NCI-H526 treated with DMSO at 0.1 percent for 48 hours (cell line): ENCODE results near the gene FAM117B.

Experiments
- DNase-seq: peaks from one replicate; lab custom pipeline; 2025; lab: John Stamatoyannopoulos, UW

The FAM117B gene

DNA sequence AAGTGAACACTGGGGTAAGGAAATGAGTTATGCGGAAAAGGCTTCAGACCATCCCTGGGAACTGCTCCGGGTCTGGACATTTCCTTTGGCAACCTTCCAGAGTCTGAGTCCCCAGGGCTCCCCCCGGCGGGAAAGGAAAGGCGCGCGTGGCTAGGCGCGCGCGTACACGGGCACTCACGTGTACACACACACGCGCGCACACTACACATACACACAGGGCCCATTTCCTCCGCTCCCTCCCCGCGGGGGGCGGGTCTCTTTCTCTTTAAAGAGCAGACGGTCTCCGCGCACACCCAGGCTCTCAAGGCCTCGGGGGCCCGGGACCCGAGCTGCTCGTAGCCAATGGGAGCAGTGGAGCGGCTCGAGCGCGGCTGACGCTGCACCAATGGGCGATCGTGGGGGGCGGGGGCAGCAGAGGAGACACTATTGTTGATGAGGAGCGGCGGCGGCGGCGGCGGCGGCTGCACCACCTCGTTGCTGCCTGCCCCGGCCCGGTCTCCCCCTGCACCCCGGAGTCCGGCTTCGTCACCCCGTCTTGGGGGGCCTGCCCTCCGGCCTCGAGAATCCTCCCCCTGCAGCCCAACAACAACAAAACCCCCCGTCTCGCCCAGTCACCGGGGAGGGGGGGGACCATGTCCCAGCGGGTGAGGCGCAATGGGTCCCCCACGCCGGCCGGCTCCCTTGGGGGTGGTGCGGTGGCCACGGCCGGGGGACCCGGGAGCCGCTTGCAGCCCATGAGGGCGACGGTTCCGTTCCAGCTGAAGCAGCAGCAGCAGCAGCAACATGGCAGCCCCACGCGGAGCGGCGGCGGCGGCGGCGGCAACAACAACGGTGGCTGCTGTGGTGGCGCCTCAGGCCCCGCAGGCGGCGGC is at the start of gene FAM117B:
TSS of gene FAM117B (plus strand) at position 414 of the 872 bp plus-strand sequence. CDS start at position 633, 219 bp downstream.
- DNase-seq = peak; percentile 96

DNA sequence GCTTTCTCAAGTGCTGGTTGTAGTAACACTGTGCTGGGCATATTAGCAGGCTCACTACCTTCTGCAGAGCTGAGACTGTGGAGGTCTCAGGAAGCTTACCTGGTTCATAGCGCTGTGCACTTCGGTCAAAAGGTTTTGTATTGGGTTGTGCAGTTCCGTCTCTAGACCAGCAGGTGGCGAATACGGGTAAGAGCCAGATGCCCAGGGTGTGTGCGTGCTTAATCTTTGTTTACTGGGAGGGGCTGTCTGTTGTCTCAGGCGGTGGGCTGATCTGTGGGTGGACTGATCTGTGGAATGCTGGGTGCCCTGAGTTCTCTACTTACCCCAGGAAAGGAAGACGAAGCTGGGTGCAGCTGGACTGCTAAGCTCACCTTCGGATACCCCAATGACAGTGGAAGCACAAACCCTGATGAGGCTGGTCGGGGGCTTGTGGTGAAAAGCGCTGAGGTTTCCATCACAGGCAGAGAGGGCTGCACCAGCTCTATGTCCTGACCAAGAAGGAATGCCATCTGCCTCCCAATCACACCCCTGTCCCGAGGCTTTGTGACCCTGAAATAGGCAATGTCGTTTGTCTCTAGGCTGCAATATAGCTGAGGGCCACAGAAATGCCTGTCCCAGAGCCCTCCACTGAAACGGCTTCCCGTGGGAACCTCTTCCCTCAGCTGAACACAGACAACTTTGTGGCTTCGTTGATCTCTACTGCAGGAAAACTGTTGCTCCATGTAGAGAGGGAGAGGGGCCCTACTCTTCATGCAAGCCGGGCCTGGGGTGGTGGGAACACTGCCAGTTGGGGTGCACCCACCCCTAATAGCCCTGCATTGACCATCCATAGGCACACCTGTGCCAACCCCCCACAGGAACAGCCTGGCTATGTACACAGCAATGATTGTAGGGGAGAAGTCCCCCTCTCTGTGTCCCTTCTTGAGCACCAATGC is 45.9 kb upstream of the FAM117B start:
- peak; percentile 90 for DNase-seq

DNA sequence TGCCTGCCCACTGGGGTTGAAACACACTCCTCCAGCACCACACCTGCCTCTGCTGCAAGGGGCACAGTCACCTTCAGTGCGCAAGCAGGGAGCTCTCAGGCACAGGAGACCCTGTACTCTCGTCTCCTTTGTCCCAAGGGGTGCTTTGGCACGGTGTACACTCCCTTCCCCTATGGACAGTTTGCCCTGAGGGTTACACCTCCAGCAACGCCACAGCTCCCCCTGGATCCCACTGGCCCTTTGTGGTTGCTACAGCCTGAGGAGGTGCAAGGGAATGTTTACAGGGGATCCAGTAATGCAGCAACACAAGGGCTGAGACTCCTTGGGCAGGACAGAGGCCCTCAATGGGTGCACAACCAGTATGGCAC is 45.2 kb upstream of the FAM117B start:
- no peak for DNase-seq

DNA sequence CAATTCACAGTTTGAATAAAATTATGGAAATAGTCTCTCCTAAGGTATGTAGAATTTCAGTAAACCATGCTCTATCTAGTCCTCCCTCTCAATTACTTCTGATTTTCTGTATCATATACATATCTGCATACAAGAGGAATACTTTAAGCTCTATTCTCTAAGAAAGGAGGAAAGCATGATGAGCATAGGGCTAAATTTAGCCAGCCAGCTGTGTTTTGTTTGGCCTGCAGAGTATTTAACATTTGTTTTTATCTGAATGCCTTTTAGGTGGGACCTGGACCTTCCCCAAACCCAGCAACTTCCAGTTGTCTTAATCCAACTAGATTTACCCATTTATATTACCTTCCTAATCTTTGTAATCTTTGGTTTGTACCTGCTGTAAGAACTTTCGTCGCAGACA is 42.2 kb upstream of the FAM117B start:
- DNase-seq = no peak

DNA sequence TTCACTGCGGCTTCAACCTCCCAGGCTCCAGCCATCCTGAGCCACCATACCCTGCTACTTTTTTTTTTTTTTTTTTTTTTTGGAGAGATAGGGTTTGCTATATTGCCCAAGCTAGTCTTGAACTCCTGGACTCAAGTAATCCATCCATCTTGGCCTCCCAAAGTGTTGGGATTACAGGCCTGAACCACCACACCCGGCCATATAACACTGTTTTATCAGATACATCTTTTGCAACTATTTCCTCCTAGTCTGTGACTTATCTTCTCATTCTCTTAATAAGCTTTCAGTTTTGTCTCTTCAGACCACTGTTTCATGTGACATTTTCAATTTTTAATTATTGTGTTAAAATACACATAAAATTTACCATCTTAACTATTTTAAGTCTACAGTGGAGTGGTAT is 35.7 kb upstream of the FAM117B start:
- DNase-seq = no peak

DNA sequence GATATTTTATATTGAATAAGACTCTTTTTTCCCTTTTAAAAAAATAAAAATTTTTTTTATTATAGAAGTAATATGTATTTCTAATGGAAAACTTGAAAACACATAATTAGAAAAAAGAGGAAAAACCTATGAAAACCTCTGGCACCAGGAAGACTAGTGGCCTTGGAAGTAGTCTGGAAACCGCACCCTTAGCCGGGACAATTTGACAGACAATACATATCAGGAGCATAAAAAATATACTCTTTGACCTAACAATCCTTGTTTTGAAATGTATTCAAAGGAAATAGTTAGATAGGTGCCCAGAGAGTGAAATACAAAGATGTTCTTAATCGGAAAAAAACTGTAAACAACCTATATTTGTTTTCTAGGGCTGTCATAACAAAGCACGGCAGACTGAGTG is 34.9 kb upstream of the FAM117B start:
- DNase-seq = no peak

DNA sequence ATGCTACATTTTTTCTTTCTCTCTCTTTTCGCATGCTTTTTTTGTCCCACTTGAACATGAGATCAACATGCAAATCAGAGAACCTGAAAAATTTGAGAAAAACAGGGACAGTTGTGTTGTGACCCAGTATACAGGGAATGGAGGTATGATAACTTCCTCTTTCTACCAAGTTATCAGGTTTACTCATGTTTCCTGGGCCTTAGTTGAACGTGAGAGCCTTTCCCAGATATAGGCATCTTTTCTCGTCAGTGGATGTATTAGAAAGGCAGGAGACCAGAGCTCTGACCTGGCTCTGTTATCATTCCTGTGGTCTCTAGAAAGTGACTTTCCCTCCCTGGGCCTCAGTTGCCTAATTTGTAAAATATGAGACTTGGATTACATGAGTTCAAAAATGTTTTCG is 30.1 kb upstream of the FAM117B start:
- DNase-seq = no peak

DNA sequence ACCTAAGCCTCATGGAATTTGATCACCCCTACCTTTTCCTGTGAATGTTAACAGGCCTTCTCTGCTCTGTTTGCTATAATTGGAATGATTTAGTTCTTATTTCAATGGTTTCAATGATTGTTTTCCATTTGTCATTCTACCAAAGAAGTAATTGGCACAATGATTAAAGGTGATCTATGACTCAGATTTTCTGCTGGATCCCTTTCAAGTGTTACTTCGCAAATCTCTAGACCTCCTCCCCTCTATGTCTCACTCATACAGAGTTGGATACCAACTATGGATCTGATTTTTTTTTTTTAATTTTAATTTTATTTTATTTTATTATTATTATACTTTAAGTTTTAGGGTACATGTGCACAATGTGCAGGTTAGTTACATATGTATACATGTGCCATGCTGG is 29.6 kb upstream of the FAM117B start:
- DNase-seq = no peak

DNA sequence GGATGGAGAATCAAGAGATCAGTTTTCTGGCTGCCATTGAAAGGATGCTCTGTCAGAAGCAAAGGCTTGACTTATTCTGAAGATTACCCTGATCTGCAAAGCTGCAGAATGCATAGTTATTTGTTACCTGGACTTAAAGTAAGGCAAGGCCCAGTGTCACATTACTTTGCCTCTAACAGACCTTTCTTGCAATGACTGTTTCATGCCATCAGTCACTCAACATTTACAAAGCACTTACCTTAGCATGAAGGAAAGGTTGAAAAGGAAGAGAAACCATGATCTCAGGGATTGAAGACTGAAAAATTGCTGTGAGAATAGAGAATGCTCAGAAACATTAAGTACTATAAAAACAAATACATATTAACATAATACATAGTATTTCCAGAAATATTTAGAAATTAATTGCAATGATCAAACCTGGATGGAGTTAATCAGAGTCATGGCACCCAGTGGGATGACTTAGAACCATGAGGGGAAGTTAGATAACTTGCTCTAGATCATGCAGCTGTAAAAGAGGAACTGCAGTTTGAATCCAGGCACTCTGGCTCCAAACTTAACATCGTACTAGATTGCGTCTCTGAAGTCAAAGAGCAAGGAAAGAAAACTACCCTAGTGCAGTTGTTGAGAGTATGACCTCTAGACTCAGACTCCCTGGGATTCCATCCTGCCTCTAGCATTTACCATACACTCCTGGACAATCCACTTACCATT is 26.5 kb upstream of the FAM117B start:
- DNase-seq = no peak

DNA sequence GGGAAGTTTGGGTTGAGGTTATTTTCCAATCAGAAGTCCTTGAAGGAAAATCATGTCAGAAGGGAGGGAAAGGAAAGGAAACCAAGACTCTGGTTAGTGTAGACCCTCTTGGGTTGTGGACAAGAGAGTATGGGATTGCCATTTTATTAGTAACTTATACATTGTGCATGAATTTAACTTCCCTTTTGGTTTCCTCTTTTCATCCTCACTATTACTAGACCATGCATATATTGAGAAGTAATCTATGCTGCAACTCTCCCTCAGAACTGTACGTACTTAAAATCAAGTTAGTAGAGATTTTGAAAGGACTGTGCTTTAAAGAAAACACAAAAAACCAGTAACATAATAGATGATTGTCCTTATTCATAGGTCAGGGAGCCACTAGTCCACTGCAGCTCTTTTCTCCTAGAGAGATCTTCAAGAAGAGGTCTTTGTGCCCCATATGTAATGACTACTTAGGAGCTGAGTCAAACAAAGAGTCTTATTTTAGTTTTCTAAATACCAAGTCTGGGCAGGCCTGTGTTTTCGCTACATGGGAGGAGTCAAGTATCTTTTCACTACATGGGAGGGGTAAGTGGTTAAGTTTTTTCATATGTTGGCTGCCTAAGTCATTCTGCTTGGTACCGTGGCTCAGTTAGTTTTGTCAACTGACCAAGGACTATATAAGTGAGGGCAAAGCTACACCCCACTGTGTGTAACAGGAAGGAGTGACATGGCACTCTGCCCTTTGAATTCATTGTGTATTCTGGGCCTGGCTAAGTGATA is 25.2 kb upstream of the FAM117B start:
- no peak for DNase-seq

DNA sequence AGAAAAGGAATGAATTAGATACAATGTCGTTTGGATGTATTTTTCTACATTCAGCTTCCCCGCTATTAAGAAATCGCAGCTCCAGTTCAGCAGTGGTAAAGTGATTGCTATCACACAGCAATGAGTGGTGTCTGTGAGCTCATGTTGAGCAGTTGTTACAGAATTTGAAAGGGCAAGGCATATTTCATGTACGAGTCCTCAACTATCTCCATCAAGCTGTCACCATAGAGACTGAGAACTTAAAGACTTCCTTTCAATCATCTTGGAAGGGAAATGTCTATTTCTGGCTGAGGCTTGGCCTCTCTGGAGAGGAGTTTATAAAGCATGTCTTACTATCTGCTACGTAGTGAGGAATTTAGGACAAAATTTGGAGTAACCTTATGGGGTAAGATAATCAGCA is 24.4 kb upstream of the FAM117B start:
- DNase-seq = no peak

DNA sequence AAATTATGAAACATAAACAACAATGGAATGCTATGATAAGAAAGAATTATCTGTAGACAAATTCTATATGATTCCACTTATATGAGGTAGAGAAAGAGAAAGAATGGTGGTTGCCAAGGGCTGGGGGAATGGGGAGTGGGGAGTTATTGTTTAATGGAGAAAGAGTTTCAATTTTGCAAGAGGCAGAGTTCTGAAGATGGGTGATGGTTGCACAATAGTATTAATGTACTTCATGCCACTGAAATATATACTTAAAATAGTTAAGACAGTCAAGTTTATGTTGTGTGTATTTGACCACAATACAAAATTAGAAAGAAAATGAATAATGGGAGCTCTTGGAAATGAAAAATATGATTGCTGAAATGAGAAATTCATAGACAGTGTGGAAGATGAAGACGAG is 22.6 kb upstream of the FAM117B start:
- DNase-seq = no peak

DNA sequence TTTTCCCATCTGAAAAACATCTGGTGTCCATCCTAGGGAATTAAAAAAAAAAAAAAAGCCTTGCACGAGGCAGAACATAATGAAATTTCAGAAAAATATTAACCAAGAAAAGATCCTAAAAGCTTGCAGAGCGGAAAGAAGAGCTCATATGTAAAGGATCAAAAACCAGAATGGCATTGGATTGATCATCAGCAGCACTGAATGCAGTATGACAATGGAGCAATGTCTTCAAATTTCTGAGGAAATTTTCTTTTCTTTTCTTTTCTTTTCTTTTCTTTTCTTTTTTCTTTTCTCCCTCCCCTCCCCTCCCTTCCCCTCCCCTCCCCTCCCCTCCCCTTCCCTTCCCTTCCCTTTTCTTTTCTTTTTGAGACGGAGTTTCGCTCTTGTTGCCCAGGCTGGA is 21.3 kb upstream of the FAM117B start:
- no peak for DNase-seq

DNA sequence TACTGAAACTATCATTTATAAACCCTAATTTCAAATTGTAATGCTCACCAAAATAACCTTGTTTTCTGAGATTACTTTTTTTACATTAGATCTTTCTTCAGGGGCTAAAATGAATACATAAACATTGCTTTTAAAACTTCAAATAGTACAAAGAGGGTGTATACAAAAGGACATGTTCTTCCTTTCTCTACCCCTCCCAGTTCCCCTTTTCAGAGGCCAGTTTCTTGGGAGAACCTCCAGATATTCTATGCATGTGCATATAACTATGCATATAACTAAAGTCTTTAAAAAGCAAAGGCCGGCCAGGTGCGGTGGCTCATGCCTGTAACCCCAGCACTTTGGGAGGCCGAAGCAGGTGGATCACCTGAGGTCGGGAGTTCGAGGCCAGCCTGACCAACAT is 10.6 kb upstream of the FAM117B start:
- no peak for DNase-seq

DNA sequence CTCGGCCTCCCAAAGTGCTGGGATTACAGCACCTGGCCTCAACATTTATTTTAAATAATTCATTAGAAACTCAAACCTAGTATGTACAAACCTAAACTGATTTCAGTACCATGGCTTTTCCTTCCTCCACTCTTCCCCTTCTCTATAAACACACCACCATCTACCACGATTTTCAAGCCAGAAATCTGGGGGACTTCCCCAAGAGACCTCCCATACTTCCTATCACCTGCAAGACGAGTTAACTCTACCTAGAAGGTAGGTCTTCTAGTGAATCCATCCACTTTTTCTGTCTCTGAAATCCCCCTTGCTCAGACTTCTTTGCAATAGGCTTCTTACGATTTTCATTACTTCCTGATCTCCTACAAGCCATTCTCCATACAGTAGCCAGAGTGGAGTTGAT is 7.7 kb upstream of the FAM117B start:
- DNase-seq = no peak

DNA sequence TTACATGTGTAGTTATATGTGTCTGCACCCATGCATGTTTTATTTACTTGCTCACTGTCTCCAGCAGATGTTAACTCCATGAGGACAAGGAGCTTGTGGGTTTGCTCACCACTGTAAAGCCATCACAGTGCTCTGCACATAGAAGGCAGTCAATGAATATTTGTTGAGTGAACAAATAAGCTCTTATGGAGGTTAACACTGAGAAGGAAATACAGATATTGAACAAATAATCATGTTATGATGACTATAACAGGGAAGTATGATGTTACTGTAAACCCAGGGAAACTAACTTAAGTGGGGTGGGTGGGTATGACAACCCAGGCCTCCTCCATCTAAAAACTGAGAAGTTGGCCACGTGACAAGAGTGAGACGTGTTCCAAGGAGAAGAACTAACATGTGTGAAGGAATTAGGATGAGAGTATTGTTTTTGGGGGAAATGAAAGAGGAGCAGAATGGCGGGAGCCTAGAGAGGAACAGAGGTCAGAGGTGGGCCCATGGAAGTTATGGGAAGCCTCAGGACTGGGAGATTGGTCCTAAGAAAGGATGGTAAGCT is 6.0 kb upstream of the FAM117B start:
- DNase-seq = no peak

DNA sequence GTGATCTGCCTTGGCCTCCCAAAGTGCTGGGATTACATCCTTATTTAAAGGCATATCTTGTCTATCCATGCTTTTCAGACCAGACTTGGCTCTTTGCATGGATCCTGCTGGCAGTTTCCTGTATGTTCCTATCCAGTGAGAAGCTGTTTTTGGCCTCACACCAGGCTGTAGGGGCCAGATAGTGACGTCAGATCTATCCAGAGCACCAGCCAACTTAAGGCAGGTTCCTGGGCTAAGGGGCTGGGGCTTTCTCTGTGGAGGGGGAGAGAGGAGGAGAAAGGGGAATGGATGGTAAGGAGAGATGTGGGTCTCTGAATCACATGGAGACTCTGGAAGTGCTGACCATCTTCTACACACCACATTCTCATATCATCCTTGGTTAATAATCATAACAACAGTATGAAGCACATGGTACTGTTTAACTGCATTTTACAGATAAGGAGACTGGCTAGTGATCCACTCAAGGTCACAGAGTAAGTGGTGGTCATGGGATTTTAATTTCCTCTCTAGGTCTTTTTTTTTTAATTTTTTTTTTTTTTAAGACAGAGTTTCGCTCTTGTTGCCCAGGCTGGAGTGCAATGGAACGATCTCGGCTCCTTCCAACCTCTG is 2.0 kb upstream of the FAM117B start:
- DNase-seq = no peak

DNA sequence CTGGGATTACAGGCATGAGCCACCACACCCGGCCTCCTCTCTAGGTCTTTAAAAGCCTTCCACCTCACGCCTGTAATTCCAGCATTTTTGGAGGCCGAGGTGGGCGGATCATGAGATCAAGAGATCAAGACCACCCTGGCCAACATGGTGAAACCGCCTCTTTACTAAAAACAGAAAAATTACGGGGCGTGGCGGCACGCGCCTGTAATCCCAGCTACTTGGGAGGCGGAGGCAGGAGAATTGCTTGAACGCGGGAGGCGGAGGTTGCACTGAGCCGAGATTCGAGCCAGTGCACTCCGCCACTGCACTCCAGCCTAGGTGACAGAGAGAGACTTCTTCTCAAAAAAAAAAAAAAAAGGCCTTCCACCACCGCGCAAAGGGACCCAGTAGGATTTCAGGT is 1.3 kb upstream of the FAM117B start:
- DNase-seq = no peak

DNA sequence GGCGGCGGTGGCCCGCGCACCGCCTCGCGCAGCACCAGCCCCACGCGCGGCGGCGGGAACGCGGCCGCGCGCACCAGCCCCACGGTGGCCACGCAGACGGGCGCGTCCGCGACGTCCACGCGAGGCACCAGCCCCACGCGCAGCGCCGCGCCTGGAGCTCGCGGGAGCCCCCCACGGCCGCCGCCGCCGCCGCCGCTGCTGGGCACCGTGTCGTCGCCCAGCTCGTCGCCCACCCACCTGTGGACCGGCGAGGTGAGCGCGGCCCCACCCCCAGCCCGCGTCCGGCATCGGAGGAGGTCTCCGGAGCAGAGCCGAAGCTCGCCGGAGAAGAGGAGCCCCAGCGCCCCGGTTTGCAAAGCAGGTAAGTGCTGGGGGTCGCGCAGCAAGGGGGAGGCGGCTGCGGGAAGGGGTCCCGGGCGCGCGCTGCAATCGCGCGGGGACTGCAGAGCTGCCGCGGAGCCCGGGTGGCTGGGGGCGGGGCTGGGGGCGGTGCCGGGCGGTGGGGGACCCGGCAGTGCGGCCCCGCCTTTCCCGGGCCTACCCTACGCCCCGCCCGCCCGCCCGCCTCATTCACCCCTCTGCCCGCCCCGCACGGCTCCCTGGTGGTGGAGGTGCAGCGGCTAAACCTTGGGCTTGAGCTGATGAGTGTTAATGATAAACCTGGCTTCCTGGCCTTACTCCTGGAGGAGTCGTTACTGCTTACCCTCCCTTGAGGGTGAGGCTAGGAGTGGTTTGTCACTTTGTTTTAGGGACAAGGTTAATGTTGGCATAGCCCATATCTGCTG is 851 bp downstream of the FAM117B start:
- peak; percentile 82 for DNase-seq

DNA sequence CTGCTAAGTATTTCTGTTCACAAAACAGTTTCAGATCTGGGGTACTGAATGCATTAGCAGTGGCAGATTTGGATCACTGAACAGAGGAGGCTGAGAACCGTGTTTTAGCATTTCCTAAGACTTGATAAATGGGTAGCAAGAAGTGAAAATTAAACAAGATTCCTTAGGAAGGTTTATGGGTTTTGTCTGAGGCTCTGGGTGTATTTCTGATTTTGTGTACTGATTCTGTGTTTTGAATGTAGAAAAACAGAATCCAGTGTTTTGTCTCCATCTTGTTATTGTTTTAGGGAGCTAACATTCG is 1.4 kb downstream of the FAM117B start:
- no peak for DNase-seq
